RWPE1 (cell line): ENCODE results near the gene TRIB2.

Experiments
- CTCF ChIA-PET: fragments of 350-600 bp; sonication (Branson Sonifier 250); formaldehyde crosslinking; extraction: SDS; loops from one replicate; lab custom pipeline; 2021; lab: Yijun Ruan, JAX
- POLR2A ChIA-PET: fragments of 400-600 bp; formaldehyde crosslinking; extraction: SDS; loops from one replicate; lab custom pipeline; 2020; ENCODE audit warnings: antibody characterized with exemption; ENCODE audit not compliant: low non-redundant PET; lab: Yijun Ruan, JAX
- DNase-seq: peaks from one replicate; pipeline ENCODE4 v3.0.0; 2012; ENCODE audit warnings: low spot score
- H3K27ac ChIP-seq: fragments of 450-650 bp; 2 replicates; pipeline ENCODE4 v1.5.1; 2017
- TF ChIP-seq, protein P1 (sequence below): fragments of 450-650 bp; conservative IDR thresholded peaks from 2 replicates; pipeline ENCODE4 v1.5.1; 2017; ENCODE audit warnings: low read depth, mild to moderate bottlenecking

Gene TRIB2

DNA sequence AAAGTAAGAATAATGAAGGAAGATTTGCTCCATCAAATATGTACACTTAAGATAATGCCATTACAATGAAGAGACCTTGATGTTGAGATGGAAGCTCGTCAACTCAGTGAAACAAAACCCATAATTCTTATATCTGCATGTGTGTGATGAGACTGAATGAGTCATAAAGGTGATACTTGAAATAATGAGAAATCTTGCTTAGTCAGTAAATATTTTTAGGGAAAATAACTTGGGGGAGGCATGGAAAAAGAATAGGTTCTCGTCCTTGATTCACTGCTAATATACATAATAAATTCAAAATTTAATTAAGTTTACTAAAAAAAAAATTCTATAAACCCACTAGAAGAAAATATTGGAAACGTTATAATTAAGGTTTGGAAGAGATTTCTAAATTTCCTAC is 75.2 kb downstream of the TRIB2 start:
- H3K27ac ChIP-seq, result no peak overlapping the region
- ChIA-PET CTCF (interaction anchor here (0.6 kb wide), 1 partner anchor 759 kb away, joined by 3 read pairs; no protein-coding TSS in a partner anchor), POLR2A (no interaction called here)

More for the DNA sequence above, 75.2 kb downstream of the TRIB2 start:
- no peak for DNase-seq
- TF ChIP-seq, protein P1, sequence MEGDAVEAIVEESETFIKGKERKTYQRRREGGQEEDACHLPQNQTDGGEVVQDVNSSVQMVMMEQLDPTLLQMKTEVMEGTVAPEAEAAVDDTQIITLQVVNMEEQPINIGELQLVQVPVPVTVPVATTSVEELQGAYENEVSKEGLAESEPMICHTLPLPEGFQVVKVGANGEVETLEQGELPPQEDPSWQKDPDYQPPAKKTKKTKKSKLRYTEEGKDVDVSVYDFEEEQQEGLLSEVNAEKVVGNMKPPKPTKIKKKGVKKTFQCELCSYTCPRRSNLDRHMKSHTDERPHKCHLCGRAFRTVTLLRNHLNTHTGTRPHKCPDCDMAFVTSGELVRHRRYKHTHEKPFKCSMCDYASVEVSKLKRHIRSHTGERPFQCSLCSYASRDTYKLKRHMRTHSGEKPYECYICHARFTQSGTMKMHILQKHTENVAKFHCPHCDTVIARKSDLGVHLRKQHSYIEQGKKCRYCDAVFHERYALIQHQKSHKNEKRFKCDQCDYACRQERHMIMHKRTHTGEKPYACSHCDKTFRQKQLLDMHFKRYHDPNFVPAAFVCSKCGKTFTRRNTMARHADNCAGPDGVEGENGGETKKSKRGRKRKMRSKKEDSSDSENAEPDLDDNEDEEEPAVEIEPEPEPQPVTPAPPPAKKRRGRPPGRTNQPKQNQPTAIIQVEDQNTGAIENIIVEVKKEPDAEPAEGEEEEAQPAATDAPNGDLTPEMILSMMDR, result no peak
